SIG-M5 treated with dmso at 0.1 percent for 504 hours (cell line): ENCODE measurements around the gene EIF2D.
A peak's percentile ranks its signal among the peaks of the same experiment; 100 is the strongest.
"Not testable (repeated sequence)": the region's sequence is repeated elsewhere in the genome, so short reads cannot be mapped to it uniquely, and the experiment has no call there.

Experiments used
- DNase-seq: peaks from one replicate; lab custom pipeline; 2025; ENCODE audit not compliant: unreplicated experiment; lab: John Stamatoyannopoulos, UW

Gene EIF2D

DNA sequence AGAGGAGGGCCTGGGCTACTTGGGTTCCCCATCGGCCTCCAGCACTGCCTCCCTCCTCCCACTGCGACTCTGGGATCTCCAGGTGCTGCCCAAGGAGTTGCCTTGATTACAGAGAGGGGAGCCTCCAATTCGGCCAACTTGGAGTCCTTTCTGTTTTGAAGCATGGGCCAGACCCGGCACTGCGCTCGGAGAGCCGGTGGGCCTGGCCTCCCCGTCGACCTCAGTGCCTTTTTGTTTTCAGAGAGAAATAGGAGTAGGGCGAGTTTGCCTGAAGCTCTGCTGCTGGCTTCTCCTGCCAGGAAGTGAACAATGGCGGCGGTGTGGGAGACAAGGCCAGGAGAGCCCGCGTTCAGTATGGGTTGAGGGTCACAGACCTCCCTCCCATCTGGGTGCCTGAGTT, 24.4 kb downstream of the EIF2D start:
- no peak for DNase-seq

DNA sequence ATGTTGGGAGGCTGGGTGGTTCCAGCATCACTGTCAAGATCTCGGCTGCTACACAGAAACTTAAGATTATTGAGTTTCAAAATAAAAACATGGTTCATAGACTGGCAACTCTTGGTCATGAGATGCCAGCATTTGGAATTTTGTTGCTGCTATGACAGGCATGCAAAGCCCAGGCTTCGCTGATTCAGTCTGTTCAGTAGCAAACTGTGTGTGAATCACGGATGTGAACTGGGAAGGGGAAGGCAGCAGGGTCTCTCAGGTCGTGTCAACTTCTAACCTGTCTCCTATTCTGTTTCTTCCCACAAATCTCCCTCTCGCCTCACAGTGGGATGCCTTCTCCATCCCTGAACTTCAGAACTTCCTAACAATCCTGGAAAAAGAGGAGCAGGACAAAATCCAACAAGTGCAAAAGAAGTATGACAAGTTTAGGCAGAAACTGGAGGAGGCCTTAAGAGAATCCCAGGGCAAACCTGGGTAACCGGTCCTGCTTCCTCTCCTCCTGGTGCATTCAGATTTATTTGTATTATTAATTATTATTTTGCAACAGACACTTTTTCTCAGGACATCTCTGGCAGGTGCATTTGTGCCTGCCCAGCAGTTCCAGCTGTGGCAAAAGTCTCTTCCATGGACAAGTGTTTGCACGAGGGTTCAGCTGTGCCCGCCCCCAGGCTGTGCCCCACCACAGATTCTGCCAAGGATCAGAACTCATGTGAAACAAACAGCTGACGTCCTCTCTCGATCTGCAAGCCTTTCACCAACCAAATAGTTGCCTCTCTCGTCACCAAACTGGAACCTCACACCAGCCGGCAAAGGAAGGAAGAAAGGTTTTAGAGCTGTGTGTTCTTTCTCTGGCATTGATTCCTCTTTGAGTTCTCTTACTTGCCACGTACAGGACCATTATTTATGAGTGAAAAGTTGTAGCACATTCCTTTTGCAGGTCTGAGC, 25.5 kb downstream of the EIF2D start:
- peak; percentile 67 for DNase-seq

DNA sequence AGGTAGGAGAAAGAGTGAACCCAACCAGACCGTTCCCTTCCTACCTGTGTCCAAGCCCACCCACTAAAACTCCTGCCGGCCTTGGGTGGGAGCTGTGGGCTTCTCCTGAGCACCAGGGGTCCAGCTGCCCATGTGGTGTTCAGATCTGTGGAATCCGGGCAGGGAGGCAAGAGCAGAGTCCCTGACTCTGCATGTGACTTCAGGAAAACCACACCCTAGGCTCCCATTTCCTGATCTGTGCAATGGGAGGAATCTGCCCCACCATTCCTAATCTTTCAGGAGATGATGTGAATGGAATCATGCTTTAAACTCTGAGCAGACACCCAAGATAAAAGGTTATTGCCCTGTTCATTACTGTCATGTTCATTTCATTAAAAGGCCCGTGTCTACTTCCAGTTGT, 27.6 kb downstream of the EIF2D start:
- DNase-seq, result no peak

GRCh38 chr1:206583707-206584648, 28.3 kb downstream of the EIF2D start:
- peak; percentile 79 for DNase-seq

- DNase-seq, result no peak
Measured at GRCh38 chr1:206582971-206583706, 29.1 kb downstream of the EIF2D start.

- DNase-seq, result no peak
Measured at GRCh38 chr1:206582537-206582936, 29.7 kb downstream of the EIF2D start.

- no peak for DNase-seq
Measured at GRCh38 chr1:206581571-206581981, 30.7 kb downstream of the EIF2D start.

DNA sequence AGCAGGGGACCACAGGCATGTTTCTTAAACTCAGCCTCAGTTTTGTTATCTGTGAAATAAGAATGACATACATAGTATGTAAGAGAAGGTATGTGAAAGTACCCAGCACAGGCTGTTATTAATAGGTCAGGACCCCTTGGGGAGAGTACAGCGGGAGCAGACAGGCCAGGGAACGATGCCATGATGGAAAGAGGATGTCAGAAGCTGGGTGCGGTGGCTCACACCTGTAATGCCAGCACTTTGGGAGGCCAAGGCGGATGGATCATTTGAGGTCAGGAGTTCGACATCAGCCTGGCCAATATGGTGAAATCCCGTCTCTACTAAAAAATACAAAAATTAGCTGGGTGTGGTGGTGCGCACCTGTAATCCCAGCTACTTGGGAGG, 31.2 kb downstream of the EIF2D start:
- DNase-seq, result not testable (repeated sequence)

- DNase-seq, result no peak
Measured at GRCh38 chr1:206580438-206581113, 31.7 kb downstream of the EIF2D start.

DNA sequence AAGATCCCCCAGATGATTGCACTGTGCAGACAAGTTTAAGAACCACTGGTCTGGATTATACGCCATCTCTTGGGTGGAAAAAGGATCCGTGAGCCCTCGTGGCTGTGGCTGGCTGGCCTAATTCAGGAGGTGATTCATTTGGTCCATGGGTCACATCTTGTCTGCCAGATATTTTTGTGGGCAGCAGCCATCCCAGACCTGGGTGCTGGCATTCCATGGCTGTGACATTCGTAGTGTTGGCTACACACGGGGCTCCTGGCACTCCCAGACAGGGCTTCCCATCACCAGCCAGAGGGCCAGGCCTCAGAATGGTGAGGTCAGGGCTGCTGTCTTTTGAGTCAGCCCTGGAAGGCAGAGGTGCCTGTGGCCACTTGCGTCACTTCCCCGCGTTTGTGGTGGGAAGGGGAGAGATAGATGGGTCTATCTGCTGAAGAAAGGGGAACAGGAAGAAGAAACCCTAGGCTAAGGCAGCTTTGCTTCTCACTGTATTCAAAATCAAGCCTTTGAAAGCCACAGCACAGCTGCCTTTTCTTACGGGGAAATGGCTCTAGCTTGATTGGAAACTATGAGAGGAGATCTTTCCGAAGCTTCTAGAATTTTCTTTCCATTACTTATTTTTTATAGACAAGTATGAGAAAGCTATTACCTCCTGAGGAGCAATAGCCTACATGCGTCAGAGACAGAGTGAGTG, 32.4 kb downstream of the EIF2D start:
- peak; percentile 99 for DNase-seq

- DNase-seq, result no peak
Measured at GRCh38 chr1:206578978-206579374, 33.3 kb downstream of the EIF2D start.

- no peak for DNase-seq
Measured at GRCh38 chr1:206578068-206578977, 33.9 kb downstream of the EIF2D start.

GRCh38 chr1:206577626-206578025, 34.6 kb downstream of the EIF2D start:
- no peak for DNase-seq

- no peak for DNase-seq
Measured at GRCh38 chr1:206575894-206576737, 36.1 kb downstream of the EIF2D start.

DNA sequence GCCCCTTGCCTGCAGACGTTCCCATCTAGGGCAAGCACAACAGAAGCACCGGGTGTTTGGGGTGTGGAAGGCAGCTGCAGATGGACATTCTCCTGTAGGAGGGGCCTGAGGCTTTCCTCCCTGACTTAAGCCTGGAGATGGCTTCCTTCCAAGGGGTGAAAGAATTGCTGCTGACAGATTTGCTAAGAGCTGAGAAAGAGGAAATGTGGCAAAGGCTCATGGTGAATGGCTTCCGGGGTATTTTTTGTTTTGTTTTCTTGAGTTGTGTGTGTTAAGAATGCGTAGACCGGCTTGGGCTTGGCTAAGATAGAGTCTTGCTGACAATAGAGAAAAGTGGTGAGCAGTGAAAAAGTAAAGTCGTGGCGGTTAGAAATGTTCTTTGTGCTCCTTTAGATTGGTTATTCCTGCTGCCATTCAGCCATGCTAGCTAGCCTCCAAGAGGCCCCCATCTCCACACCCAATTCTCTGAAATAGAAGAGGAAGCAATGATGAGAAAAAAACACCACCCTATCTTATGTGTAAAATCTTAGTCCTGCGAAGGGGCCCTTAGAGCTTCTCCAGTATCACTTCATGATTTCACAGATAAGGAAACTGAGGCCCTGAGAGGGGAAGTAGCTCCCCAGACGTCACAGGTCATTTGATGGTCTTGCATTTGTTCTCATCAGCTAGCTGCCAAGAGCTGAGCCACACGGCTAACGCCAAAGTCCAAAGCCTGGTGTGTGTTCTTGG, 36.9 kb downstream of the EIF2D start:
- DNase-seq, result peak; percentile 97

- DNase-seq, result no peak
Measured at GRCh38 chr1:206573762-206574161, 38.5 kb downstream of the EIF2D start.

- peak; percentile 64 for DNase-seq
Measured at GRCh38 chr1:206573319-206573718, 38.9 kb downstream of the EIF2D start.
